ENCODE data around the gene MTA3.
A peak's percentile ranks its signal among the peaks of the same experiment; 100 is the strongest.
"Not testable (repeated sequence)": the region's sequence is repeated elsewhere in the genome, so short reads cannot be mapped to it uniquely, and the experiment has no call there.

MTA3 gene
- total RNA-seq = 1.7 to 16.4 (median 9.2) reads per million in 17 experiments

DNA sequence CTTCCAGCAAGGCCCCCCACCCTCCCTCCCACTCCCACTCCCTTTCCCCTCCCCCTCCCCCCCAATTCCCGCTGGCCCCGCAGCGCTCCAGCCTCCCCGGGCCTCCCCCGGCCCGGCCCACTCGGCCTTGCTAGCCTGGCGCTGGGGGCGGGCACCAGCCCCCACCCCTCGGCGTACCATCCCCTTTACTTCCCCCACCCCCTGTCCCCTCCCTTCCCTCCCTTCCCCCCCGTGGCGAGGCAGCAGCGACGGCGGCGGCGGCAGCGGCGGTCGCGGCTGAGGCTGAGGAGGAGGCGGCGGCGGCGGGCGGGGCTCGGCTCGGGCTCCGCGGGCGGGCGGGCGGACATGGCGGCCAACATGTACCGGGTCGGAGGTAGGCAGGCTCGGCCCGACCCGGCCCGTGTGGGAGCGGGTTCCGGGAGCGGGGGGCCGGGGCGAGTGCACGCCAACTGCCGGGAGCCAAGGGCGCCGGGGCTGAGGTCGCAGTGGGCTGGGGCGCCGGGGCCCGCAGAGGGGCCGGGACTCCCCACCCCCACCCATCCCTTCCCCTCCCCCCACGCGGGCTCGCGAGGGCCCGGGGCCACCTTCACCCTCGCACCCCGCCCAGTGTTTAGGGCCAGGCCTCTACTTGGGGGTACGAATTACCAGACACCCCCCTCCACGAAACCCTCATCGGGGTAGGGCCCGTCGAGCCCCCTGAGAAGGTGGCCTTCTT is at the start of gene MTA3:
Gene MTA3, plus strand, starts transcription at position 232 of the 715 bp plus-strand sequence. Its CDS starts 114 bp downstream, at position 346.
- DNase-seq = peak; percentile 42 to 78 (median 58)

DNA sequence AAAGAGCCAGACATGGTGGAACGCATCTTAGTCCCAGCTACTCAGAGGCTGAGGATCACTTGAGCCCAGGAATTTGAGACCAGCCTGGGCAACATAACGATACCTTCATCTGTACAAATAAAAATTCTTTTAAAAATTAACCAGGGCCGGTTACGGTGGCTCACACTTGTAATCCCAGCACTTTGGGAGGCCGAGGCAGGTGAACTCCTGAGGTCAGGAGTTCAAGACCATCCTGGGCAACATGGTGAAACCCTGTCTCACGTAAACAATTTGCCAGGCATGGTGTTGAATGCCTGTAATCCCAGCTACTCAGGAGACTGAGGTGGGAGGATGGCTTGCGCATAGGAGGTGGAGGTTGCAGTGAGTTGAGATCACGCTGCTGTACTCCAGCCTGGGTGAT is 48.8 kb upstream of the MTA3 start:
- no peak for DNase-seq

DNA sequence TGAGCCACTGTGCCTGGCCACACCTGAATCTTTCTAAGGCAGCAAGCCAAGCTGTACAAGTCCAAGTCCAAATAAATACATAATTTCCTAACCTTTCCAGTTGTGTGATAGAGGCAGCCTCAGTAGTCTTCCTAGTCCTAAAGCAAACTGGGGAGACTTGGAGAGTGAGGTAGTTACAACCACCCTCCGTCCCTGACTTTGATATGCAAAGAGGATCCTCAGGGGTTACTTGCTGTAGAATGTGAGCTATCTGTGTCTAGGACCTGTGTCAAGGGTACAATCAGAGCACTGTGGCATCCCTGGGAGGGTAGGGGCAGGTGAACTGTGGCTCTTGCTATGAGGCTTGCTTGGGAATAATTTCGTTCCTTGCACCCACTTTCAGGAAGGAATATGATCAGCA is 46.4 kb upstream of the MTA3 start:
- no peak for DNase-seq

DNA sequence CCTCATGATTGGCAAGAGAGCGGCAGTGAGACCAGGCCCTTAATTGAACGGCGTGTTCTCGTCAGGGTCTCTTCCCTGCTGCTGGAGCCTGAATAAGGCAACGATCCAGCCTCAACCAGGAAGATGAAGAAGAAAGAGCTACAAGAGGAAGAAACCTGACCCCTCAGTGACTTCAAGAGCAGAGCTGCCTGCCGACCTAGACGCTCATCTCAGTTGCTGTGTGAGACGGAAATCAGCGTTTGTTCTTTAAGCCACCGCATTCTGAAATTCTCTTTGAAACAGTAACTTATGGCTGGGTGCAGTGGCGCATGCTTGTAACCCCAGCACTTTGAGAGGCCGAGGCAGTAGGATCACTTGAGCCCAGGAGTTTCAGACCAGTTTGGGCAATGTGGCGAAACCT is 45.1 kb upstream of the MTA3 start:
- no peak for DNase-seq

DNA sequence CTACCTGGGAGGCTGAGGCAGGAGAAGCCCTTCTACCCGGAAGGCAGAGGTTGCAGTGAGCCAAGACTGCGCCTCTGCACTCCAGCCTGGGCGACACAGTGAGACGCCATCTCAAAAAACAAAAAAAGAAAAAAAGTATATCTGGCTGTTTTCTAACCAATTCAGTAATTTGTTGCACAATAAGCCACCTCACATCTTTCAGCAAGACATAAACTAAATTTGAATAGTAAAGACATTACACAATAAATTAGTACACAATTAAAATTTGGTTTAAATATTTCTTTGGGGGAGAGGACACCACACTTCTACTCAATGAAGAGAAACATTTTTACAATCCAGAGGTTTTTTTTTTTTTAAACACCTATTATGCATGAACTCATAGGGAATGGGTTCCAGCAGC is 36.0 kb upstream of the MTA3 start:
- DNase-seq = no peak

DNA sequence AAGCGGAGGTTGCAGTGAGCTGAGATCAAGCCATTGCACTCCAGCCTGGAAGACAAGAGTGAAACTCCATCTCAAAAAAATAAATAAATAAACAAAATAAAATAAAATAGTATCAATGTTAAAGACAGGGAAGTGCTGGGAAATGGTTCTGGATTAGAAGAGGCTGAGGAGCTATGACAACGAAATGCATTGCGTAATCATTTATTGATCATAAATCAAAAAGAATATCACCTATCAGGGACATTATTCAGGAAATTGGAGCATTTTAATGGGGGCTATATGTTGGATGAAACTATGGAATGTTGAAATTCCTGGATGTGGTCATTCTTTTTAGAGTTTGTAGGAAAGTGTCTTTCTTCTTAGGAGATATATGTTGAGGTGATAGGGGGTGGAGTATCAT is 30.9 kb upstream of the MTA3 start:
- DNase-seq = no peak

DNA sequence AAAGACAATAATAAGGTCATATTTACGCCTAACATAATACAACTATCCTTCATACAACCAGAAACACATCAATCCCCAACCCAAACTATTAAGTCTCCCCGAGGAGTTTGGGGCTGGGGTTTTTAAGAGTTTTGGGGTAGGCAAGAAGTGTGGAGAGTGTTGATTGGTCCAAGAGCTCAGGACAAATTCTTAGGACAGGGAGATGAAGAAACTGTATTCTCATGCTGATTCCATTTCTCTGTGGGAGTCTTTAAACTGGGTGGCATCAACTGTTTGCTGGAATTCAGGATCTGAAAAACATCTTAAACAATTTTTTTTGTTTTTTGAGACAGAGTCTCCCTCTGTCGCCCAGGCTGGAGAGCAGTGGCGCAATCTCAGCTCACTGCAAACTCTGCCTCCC is 25.6 kb upstream of the MTA3 start:
- DNase-seq = no peak

DNA sequence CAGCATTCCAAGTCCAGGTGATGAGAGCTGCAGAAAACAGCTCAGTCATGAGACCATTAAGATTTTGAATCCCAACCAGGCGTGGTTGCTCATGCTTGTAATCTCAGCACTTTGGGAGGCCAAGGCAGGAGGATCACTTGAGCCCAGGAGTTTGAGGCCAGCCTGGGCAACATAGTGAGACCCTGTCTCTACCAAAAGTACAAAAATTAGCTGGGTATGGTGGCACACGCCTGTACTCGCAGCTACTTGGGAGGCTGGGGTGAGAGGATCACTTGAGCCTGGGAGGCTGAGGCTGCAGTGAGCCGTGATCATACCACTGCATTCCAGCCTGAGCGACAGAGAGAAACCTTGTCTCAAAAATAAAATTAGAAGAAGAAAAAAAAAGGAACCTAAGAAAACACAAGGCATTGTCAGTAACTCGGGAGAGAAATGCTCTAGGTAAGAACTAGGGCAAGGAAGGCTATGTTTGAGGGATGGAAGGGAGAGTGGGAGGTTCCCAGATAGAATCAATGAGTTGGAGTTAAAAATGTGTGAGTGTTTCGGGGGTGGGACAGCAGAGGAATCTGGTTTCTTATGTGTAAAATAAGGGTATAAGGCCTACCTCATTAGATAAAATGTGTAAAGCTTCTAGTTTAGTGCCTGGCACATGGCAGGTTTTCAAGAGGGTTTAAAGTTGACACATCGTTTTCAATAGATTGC is 23.3 kb upstream of the MTA3 start:
- no peak for DNase-seq

DNA sequence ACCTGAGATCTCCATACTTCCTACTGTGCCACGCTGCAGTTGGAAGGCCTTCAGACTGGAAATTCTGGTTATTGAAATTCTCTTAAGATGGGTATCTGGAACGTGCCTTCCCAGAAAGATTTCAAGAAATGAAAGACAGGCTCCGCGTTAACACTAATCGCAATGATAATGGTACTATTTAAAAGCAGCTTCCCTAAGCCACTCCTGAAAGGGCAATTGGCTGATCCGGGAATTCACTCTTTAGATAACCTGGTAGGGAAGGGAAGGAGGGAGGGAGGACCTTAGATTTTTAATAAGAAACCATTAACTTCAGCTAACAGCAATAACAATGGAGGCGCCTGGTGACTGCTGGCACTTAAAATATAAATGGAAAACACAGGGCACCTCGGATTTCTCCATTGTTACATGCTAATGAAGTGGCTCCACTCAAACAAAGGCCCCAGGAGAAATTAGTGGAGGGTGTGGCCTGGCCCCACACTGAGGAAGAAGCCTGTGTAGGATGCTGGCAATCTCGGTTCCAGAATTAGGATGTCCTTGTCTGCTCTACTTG is 22.5 kb upstream of the MTA3 start:
- DNase-seq = no peak

DNA sequence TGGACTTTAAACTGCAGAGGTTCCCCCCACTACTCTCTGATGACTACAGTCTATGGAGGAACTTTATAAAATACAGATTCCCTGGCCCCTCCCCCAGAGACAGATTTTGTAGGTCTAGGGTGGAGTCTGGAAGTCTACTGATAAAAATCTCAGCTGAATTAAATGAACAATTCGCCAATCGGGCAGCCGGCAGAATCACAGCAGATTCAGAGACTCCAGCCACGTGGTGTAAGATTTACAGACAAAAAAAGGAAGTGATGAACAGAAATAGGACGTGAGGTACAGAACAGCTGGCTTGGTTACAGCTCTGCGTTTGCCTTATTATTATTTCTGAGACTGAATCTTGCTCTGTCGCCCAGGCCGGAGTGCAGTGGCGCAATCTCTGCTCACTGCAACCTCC is 21.4 kb upstream of the MTA3 start:
- peak; percentile 40 to 62 (median 51) for DNase-seq

DNA sequence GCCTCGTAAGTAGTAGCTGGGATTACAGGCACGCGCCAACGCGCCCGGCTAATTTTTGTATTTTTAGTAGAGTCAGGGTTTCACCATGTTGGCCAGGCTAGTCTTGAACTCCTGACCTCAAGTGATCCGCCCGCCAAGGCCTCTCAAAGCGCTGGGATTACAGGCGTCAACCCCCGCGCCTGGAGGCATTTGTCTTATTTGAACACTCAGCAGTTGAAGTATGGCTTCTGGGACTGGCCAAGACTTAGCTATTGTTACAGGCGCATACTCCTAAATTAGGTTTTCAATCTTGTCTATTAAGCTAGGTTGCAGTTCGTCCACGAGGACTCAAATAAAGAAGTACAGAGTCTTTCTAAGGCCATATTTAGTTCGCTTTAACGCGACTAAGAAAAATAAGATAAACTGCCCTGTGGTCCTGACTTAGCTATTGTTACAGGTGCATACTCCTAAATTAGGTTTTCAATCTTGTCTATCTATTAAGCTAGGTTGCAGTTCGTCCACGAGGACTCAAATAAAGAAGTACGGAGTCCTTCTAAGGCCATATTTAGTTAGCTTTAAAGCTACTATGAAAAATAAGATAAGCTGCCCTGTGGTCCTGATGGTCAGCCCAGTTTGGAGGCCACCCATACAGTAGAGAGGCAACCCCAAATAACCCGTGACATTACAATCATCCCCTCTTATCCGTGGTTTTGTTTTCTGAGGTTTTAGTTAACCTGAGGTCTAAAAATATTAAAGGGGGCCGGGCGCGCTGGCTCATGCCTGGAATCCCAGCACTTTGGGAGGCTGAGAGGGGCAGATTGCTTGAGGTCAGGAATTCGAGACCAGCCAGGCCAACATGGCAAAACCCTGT is 20.8 kb upstream of the MTA3 start:
- no peak for DNase-seq

DNA sequence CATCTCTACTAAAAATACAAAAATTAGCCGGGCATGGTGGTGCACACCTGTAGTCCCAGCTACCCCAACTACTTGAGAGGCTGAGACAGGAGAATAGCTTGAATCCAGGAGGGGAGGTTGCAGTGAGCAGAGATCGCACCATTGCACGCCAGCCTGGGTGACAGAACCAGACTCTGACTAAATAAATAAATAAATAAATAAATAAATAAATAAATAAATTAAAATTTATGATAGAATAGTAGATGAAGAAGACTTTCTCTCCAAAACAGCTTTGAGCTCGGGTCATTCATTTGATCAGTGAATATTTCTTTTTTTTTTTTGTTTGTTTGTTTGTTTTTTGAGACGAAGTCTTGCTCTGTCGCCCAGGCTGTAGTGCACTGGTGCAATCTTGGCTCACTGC is 17.6 kb upstream of the MTA3 start:
- DNase-seq = no peak

DNA sequence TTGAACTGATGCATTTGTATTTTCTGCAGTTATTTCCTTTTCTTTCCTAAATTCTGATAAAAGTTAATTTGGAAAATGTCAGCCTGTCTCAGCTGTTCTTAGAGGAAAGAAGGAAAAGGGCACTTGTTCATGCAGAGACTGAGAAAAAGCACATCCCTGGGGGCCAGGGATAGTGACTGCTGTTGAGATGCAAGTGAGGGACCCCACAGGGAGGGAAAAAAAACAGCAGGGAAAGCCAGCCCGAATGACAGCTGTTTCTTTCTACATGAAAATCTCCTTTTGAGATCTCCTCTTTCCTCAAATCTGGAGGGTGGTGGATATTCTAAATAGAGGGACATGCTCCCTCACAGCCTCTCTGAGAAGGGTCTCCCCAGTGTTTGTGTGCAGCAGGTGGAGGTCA is 14.0 kb upstream of the MTA3 start:
- no peak for DNase-seq

DNA sequence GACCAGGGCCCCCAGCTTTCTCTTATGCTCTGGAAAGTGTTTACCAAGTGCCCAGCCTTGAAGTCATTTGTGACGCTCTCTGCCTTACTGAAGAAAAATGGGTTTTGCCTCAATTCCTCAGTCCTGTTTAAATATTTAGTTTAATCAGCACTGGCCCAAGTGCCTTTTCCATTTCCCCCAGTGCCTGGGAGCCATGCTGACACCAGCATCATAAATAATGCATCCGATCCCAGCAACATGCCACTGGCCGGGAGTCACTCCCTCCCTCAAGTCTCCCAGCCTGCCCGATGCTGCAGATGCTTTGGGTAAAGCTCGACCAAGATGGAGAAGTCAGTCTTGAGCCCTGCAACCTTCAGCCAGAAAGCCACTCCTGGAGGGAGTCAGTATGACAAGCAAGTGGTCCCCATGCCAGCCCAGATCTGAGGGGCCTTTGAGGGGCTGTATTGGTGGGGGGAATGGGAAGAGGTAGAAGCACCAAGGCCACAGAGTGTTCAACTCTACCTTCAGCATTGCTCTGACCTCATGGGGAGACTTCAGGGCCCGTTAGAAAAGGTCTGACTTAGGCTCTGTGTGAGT is 12.0 kb upstream of the MTA3 start:
- no peak for DNase-seq

DNA sequence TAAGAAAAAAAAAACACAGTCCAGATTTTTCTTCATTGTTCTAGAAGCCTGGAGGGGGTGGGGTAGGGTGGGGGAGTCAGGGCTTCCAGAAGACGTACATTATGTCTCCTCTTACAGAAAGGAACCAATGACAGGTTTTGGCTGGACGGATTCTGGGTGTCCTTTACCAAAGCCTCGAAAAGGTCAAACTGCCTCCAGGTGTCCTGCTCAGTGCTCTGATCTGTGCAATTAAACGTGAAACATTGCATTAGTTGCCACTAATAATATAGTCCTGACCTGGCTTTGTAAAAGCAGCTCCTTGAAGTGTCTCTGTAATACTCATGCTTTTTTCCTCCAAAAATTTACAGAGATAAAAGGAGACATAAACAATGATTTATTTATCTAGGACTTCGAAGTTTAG is 11.1 kb upstream of the MTA3 start:
- no peak for DNase-seq

DNA sequence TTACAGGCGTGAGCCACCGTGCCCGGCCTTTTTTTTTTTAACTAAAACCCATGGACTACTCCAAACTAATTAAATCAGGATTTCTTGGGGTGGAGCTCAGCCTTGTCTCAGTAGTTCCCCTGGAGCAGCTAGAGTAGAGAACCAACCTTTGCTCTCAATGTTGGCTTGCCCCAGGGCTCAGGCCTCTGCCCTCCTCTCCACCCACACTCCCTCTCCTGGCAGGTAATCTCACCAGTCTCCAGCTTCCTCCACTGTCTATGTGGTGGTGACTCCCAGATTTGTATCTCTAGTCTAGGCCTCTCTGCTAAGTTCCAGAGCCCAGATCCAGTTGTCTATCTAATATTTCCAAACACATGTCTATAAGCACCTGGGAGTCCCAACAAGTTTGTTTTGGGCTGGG is 9.6 kb upstream of the MTA3 start:
- DNase-seq = no peak

DNA sequence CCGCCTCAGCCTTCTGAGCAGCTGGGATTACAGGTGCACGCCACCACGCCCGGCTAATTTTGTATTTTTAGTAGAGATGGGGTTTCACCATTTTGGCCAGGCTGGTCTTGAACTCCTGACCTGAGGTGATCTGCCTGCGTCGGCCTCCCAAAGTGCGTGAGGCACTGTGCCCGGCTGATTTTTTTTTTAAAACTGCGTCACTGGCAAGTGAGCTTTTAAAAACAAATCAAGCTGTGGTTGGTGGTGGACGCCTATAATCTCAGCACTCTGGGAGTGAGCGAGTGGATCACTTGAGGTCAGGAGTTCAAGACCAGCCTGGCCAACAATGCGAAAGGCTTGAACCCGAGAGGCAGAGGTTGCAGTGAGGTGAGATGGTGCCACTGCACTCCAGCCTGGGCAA is 8.3 kb upstream of the MTA3 start:
- DNase-seq = not testable (repeated sequence)

DNA sequence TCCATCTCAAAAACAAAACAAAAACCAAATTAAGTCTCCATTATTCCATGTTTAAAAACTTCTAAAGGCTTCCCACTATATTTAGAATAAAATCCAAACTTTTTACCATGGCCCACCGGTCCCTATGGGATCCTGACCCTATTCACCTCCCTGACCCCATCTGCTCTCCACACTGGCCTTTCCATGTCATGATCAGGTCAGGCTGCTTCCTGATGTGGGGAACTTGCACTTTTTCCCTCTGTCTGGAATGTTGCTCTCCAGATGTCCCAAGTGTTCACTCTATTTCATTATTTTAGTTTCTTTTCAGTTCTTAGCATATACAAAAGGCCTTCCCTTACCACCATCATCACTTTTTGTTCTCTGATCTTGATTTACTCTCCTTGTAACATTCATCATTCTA is 7.5 kb upstream of the MTA3 start:
- DNase-seq = no peak

DNA sequence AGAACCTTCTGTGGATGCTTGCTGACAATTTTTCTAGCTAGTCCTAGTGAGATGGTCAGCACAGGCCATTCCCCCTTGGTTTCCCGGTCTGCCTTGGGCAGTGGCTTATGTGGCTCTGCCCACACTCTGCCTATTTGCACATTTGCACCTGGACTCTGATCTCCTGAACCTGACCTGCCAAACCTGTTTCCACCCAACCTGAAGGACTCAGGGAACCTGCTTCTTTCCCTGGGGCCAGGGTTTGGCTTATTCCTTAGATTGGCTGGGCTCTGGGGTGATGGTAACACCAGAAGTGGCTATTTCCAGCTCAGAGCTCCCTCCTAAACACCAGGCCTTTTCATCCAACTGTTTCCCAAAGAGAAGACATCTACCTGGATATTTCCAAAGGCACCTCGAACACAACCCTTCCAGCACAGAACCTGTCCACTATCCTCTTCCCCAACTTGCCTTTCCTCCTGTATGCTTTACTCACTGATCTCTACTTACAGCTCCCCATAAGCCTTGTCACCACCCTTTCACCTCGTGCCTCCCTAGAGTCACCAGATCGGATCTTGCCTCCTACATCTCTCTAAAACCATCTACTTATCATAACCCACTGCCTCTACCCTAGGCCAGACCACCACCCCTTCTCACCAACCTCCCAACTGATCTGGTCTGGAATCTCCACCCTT is 5.8 kb upstream of the MTA3 start:
- no peak for DNase-seq

DNA sequence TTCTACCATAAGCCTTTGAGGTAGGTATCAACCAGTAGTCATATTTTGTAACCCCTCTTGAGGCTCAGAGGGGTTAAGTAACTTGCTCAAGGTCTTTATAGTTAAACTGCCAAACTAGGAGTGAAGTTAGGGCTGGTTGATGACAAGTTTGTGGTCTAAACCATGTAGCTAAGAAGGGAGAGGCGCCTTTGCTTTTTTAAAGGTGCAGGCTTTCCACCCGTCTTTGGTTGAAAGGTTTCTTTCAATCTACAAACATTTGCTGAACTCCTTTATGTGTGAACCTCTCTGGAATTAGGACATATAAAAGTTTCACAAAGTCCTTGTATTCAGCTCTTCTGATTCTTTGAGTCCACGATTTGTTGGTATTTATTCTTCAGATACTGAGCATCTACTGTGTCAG is 2.4 kb upstream of the MTA3 start:
- DNase-seq = no peak

DNA sequence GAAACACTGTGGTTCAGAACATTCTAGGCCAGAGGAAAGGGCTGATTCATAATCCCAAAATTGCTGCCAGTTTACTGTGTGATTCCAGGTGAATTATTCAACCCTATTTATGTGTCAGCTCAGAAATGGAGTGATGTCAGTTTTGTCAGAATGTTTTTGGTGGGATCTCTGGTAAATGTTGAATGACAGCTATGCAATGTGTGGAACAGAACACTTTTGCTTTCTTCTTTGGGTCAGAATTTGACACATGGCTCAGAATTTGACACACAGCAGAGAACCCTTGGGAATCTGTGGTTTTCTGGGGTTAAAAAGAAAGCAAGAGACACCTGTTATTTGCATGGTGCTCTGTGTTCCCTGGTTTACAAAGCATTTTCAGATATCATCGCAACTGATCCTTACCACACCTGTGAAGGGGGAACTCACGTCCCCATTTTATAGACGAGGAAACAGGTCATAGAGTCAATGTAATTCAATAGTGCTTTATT is 1.6 kb upstream of the MTA3 start:
- DNase-seq = no peak

DNA sequence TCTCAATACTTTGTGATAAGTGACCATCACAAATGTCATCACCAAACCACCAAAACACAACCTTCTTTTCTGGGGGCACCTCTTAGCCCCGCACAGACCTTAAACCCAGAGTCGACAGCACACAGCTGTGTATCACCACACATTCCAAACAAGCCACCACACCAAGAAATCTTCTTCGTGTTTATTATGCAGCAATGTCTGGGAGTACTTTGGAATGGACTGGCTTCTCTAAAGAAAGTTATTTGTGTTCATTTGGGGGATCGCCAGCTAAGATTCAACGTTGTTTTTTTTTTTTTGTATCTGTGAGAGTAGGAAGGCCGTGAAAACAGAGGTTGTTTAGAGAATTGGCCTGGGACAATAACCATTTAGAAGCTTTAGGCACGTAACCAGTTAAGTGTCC is 1.1 kb upstream of the MTA3 start:
- DNase-seq = no peak
